Testis (tissue), 2 donors: ENCODE data around the gene PRPS1.

Source experiments
- CTCF ChIP-seq, 3 experiments: fragments of 450-650 bp in 2 of 3; fragments of 200-600 bp in 1 of 3; sonication (generic) in 1 of 3; IDR thresholded peaks; one replicate each; pipeline ENCODE4 v1.5.1; 2016 to 2019; ENCODE audit warnings: antibody characterized with exemption in 3 of 3, mild to moderate bottlenecking in 2 of 3, moderate library complexity in 1 of 3
- POLR2A ChIP-seq: fragments of 450-650 bp; IDR thresholded peaks from one replicate; pipeline ENCODE4 v1.6.1; 2017; ENCODE audit warnings: antibody characterized with exemption, mild to moderate bottlenecking, moderate library complexity

GRCh38 chrX:107669261-107669660, 41.0 kb downstream of the PRPS1 start:
- no peak for TF ChIP-seq CTCF (IDR thresholded peaks at IDR 0.05)
- TF ChIP-seq POLR2A = no peak
